IPS-15b (cell line): ENCODE results near the gene BZW2.

Source experiments
- H3K27me3 ChIP-seq: one replicate; pipeline ENCODE4 v1.6.1; 2013; ENCODE audit warnings: low read length; ENCODE audit not compliant: control insufficient read depth, insufficient read depth
- H3K36me3 ChIP-seq: one replicate; pipeline ENCODE4 v1.6.1; 2013; ENCODE audit warnings: low read length; ENCODE audit not compliant: control insufficient read depth, insufficient read depth
- H3K4me1 ChIP-seq: one replicate; pipeline ENCODE4 v1.6.1; 2013; ENCODE audit warnings: mild to moderate bottlenecking, low read length; ENCODE audit not compliant: control insufficient read depth, insufficient read depth
- H3K4me3 ChIP-seq: one replicate; pipeline ENCODE4 v1.5.1; 2013; ENCODE audit warnings: low read depth, low read length
- H3K9ac ChIP-seq: one replicate; pipeline ENCODE4 v1.6.1; 2013; ENCODE audit warnings: low read depth, mild to moderate bottlenecking, low read length
- H3K9me3 ChIP-seq: one replicate; pipeline ENCODE4 v1.6.1; 2013; ENCODE audit warnings: mild to moderate bottlenecking, low read length; ENCODE audit not compliant: control insufficient read depth, insufficient read depth

Gene BZW2

DNA sequence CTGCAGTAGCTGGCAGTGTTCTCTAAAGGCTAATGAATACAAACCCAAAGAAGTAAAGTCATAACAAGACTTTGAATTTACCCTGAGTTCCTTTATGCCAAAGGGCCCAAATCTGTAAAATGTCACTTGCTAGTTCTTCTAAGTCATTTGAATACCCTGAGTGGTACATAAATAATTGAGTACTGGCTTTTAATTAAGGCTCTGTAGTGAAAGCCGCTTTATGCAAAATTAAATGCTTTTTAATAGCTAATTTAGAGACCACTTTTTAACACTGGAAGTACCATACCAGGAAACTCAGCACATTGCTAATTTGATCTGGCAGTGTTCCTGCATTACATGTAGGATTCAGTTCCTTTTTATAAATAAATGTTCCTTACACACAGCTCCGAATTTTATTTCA, 83.6 kb downstream of the BZW2 start:
- no peaks in the 10 kb centered on the region for H3K4me1 ChIP-seq
- H3K9me3 ChIP-seq = no peaks in the 10 kb centered on the region
- no peaks in the 10 kb centered on the region for H3K36me3 ChIP-seq
- H3K4me3 ChIP-seq = no peak overlapping the region
- no peak overlapping the region for H3K9ac ChIP-seq
- H3K27me3 ChIP-seq = no peaks in the 10 kb centered on the region

DNA sequence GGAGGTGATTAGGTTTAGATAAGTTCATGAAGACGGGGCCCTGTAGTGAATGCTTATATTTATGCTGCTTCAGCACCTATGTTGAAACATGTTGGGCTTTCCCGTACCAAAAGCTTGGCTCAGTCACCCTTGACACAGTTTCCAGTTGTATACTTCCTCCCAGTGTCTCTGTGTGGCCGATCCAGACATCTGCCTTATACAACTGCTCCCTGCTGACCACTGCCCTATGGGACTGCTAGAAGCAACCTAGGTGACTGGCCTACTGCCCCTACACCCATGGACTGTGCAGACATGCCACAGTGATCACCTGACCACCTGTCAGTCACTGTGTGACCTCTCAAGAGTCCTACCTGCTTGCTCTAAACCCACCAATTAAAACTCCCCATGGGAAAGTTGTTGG, 85.0 kb downstream of the BZW2 start:
- Histone ChIP-seq H3K27me3 (no peaks in the 10 kb centered on the region), H3K4me1 (no peaks in the 10 kb centered on the region), H3K4me3 (no peak overlapping the region), H3K9me3 (no peaks in the 10 kb centered on the region), H3K36me3 (no peaks in the 10 kb centered on the region), H3K9ac (no peak overlapping the region)

DNA sequence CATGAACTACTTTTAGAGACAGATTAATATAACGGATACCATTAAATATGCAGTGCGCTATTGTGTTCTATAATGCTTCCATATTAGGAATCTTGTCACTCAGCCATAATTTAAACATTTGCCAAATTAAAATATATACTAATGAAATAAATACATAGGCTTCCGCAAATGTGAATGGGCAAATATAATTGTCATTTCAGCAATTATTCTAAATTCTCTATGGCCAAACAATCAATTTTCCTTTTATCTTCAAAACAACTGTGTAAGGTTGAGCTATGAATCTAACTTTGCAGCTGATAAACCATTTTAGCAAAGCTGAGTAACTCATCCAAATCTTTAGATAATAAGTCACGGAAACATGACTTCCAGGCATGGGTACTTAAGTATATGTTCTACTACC, 86.8 kb downstream of the BZW2 start:
- H3K4me1 ChIP-seq = no peaks in the 10 kb centered on the region
- H3K36me3 ChIP-seq = no peaks in the 10 kb centered on the region
- no peaks in the 10 kb centered on the region for H3K27me3 ChIP-seq
- H3K9me3 ChIP-seq = no peaks in the 10 kb centered on the region
- no peak overlapping the region for H3K9ac ChIP-seq
- no peak overlapping the region for H3K4me3 ChIP-seq

DNA sequence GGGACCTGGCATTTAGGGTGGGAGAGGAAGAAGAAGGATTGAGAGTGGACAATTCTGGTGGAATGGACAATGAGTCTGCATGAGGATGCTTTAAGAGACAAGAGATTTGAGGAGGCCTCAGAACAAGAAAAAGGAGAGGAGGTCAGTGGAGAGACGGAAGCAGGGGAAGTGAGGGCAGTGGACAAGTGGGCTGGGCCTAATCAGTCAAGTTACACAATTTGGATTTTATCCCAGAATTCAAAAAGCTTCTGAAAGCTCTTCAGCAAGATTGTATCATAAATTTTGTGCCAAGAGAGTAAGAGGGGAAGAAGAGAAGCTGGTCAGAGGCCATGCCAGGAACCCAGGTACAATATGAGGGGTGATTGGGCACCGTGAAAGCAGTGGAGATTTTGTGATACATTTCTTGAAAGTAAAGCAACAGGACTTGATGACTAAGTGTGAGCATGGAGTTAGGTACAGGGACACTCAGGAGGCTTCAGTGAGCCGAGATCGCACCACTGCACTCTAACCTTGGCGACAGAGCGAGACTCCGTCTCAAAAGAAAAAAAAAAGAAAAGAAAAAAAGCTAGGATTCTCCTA, 88.3 kb downstream of the BZW2 start:
- H3K4me1 ChIP-seq = peaks cover 2% of the 10 kb centered on the region
- no peak overlapping the region for H3K9ac ChIP-seq
- no peaks in the 10 kb centered on the region for H3K9me3 ChIP-seq
- no peak overlapping the region for H3K4me3 ChIP-seq
- H3K36me3 ChIP-seq = no peaks in the 10 kb centered on the region
- H3K27me3 ChIP-seq = no peaks in the 10 kb centered on the region

DNA sequence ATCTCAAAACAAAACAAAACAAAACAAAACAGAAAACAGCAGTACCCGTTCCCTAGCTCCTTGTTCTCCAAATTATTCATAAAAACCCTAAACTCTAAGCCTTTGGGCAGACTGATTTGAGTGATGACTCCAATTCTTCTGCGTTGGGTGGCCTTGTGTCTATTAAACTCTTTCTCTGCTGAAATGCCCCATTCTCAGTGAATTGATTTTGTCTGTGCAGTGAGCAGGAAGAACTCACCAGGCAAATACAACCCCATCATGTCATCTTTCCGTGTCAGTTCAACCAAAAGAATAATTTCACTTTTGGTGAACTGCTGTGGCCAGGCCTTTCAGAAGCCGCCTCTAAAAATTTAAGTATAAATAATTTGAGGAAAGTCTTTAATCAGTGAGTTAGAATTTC, 89.0 kb downstream of the BZW2 start:
- H3K27me3 ChIP-seq = no peaks in the 10 kb centered on the region
- H3K4me3 ChIP-seq = no peak overlapping the region
- H3K9me3 ChIP-seq = no peaks in the 10 kb centered on the region
- H3K4me1 ChIP-seq = peaks cover 2% of the 10 kb centered on the region
- H3K36me3 ChIP-seq = no peaks in the 10 kb centered on the region
- no peak overlapping the region for H3K9ac ChIP-seq

DNA sequence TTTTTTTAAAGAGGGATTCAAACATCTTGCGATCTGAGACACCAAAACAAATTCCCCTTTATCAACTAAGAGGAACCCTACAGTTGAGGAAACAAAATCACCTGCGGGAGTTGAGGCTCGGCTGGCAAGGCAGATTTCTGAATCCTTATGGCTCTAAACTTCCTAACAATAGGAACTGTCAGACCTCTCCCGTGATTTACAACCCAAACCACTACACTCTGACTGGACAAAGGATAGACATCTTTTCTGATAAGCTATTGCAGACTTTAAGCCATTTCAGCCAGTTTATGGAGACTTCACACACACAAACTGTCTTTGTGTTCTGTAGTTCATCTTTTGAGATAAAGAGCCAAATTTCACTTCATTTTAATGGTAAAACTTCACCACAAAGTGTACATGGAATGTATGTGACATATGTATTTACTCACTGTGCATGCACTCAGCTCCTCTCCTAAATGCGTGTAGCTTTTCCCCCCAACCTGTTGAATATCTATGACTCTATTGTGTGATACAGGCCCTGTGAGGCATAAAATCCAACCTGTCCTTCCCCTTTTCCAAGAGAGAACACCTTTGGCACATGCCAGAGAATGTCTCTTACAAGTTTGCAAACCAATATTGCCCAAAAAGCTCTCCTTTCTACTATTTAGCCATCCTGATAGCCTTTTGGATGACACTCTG, 92.2 kb downstream of the BZW2 start:
- H3K27me3 ChIP-seq = no peaks in the 10 kb centered on the region
- H3K36me3 ChIP-seq = no peaks in the 10 kb centered on the region
- peaks cover 2% of the 10 kb centered on the region for H3K4me1 ChIP-seq
- no peaks in the 10 kb centered on the region for H3K9me3 ChIP-seq
- H3K9ac ChIP-seq = no peak overlapping the region
- no peak overlapping the region for H3K4me3 ChIP-seq

DNA sequence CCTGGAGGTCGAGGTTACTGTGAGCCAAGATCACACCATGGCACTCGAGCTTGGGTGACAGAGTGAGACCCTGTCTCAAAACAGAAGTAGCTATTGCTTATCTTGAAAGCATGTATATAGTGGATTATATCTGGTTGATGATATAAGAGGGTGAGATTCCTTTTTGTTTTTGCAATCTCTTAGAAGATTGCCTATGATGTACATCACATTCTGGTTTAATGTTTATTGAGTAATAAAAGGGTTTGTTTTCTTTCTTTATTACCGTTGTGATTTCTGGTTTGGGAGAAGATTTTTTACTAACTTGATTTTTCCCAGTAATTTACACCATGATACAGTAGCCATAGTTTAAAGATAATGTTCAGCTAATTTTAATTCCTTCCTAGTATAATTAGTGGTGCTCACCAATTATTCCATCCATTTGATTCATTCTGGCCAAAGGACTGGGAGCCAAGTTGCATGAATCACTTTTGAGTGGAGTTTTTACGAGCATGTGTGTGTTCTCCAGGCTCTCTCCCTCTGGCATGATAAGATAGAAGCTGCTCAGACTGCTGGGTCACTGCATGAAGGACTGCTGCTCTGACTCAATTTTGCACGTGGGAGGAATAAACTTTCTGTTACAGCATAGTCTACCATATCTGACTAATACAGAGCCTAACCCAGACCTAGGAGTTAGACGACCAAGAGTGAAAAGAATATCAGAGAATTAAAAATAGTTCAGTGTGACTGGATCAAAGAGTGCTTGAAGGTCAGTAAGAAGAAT, 94.1 kb downstream of the BZW2 start:
- H3K9ac ChIP-seq = no peak overlapping the region
- no peaks in the 10 kb centered on the region for H3K9me3 ChIP-seq
- no peak overlapping the region for H3K4me3 ChIP-seq
- H3K27me3 ChIP-seq = no peaks in the 10 kb centered on the region
- H3K36me3 ChIP-seq = no peaks in the 10 kb centered on the region
- peaks cover 12% of the 10 kb centered on the region for H3K4me1 ChIP-seq

DNA sequence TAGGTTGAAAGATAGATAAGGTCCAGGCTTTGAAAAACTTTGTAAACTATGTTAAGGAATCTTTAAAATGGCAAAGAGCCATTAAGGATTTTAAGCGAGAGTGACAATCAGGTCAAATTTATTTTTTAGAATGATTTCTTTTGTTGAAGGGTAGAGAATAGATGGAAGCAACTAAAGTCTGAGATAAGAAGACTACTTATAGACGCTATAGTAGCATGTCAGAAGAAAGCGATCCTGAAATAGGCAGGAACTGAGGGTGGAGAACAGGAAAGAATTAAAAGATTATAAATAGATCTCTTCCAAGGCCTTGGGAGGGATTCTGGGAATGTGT, 94.6 kb downstream of the BZW2 start:
- no peak overlapping the region for H3K9ac ChIP-seq
- H3K27me3 ChIP-seq = no peaks in the 10 kb centered on the region
- H3K4me3 ChIP-seq = no peak overlapping the region
- peaks cover 17% of the 10 kb centered on the region for H3K4me1 ChIP-seq
- H3K9me3 ChIP-seq = no peaks in the 10 kb centered on the region
- H3K36me3 ChIP-seq = no peaks in the 10 kb centered on the region

DNA sequence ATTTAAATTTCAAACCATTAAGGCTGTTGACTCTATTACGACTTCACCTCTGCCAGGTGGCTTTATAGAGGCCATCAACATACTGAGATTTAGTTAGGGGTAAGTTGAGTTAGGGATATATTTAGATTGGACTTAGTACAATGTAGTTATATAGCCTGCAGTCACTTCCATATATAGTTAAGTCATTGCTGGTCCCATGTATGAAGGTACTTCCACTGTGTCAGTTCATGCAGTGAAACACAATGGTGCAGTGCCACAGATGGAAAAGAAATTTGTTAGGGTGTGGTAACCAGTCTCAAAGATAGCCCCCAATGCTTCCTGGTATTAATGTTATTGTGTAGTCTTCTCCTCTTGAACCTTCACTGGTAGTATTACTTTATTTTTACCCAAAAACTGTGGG, 95.0 kb downstream of the BZW2 start:
- Histone ChIP-seq H3K27me3 (no peaks in the 10 kb centered on the region), H3K4me1 (peaks cover 17% of the 10 kb centered on the region)

DNA sequence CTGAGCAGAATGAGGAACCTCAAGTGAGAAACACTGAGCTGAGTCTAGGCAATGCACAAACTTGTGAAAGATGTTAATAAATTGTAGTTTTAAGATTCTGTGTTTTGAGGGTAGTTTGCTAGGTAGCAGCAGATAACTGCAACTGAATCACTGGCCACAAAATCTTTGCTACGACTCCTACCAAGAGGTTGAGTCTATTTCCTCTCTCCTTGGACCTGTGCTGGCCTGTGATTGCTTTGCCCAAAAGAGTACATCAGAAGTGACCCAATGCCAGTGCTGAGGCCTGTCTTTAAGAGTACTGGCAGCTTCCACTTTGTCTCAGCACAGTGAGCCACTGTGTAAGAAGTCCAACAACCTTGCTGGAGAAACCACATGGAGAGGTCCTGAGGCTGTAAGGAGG, 95.7 kb downstream of the BZW2 start:
- Histone ChIP-seq H3K4me3 (no peak overlapping the region), H3K27me3 (no peaks in the 10 kb centered on the region), H3K9ac (no peak overlapping the region), H3K4me1 (peaks cover 17% of the 10 kb centered on the region), H3K9me3 (no peaks in the 10 kb centered on the region), H3K36me3 (no peaks in the 10 kb centered on the region)

More for the DNA sequence above, 95.0 kb downstream of the BZW2 start:
- Histone ChIP-seq H3K9ac (no peak overlapping the region), H3K4me3 (no peak overlapping the region), H3K36me3 (no peaks in the 10 kb centered on the region), H3K9me3 (no peaks in the 10 kb centered on the region)

DNA sequence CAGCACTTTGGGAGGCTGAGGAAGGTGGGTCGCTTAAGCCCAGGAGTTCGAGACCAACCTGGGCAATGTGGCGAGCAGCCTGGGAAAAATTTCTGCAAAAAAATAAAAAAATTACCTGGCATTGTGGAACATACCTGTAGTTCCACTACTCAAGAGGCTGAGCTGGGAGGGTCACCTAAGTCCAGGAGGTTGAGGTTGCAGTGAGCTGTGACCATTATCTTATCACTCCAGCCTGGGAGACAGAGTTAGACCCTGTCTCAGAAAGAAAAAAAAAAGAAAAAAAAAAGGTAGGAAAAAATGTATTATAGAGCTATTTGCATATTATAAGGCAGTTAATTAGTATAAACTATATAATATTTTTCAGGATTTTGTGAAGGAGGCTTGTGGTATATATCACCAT, 96.6 kb downstream of the BZW2 start:
- Histone ChIP-seq H3K36me3 (no peaks in the 10 kb centered on the region), H3K9me3 (no peaks in the 10 kb centered on the region), H3K9ac (no peak overlapping the region), H3K4me1 (peaks cover 17% of the 10 kb centered on the region), H3K4me3 (no peak overlapping the region), H3K27me3 (no peaks in the 10 kb centered on the region)

DNA sequence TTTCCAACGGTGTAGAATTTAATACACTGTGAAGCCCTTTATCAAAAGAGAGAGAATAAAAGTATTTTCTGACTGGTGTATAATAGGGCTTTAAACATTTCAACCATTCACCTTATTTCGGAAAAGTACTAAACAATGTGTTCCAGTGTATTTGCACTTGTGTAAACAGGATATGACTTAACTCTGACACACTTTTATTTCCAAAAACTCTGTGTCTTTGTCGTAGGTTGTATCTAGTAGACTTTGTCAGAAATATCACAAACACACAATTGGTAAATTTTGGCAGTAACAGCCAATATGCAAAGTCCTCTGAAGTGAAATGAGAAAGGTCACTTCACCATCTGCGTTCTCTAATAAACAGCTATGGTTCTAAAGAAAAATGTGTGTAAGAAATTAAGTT, 97.3 kb downstream of the BZW2 start:
- H3K4me3 ChIP-seq = no peak overlapping the region
- H3K9ac ChIP-seq = no peak overlapping the region
- no peaks in the 10 kb centered on the region for H3K9me3 ChIP-seq
- H3K27me3 ChIP-seq = no peaks in the 10 kb centered on the region
- no peaks in the 10 kb centered on the region for H3K36me3 ChIP-seq
- peaks cover 15% of the 10 kb centered on the region for H3K4me1 ChIP-seq
